Endometrium (tissue), 2 donors: ENCODE data around the gene MAPK1IP1L.
"Not testable (repeated sequence)": the region's sequence is repeated elsewhere in the genome, so short reads cannot be mapped to it uniquely, and the experiment has no call there.

Experiments
- FAIRE-seq: peaks from 2 replicates; lab custom pipeline; 2012; peaks lifted over from hg19 to GRCh38; lab: Jason Lieb, UNC
- donor health status: control.
- donor health status: control.

MAPK1IP1L gene

DNA sequence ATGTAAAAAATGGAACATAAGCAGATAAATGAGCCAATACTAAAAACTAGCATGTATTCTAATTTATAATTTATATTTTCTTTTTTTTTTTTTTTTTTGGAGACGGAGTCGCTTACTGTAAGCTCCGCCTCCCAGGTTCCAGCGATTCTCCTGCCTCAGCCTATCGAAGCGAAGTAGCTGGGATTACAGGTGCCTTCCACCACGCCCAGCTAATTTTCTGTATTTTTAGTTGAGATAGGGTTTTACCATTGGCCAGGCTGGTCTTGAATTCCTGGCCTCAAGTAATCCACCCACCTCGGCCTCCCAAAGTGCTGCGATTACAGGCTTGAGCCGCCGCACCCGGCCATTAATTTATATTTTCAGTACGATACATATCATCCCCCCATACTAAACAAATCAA, 2.7 kb downstream of the MAPK1IP1L start:
- no peak for FAIRE-seq

DNA sequence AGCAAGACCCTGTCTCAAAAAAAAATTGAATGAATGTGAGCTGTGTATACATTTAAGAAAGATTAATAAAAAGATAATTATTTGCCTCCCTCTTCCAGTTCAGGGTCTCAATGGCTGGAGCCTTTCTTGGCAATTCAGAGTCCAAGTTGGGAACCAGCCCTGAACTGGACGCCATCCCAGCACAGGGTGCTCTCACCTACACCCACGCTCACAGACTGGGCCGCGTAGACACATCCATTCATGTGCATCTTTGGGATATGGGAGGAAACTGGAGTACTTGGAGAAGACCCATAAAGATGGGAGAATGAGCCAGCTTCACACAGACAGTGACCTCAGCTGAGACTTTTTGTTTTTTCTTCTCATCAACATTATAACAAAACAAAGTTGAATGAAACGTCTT, 6.5 kb downstream of the MAPK1IP1L start:
- no peak for FAIRE-seq

DNA sequence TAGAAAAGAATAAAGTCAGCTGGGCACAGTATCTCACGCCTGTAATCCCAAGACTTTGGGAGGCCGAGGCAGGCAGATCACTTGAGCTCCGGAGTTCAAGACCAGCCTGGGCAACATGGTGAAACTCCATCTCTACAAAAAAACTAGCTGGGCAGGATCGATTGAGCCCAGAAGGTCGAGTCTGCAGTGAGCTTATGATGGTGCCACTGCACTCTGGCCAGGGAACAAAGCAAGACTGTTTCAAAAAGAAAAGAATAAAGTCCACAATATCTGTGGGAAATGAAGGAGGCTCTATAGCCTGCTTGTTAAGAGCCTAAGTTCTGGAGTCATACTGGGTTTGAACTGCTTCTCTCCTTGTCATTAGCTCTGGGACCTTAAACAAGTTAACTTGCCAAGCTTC, 7.9 kb downstream of the MAPK1IP1L start:
- no peak for FAIRE-seq

DNA sequence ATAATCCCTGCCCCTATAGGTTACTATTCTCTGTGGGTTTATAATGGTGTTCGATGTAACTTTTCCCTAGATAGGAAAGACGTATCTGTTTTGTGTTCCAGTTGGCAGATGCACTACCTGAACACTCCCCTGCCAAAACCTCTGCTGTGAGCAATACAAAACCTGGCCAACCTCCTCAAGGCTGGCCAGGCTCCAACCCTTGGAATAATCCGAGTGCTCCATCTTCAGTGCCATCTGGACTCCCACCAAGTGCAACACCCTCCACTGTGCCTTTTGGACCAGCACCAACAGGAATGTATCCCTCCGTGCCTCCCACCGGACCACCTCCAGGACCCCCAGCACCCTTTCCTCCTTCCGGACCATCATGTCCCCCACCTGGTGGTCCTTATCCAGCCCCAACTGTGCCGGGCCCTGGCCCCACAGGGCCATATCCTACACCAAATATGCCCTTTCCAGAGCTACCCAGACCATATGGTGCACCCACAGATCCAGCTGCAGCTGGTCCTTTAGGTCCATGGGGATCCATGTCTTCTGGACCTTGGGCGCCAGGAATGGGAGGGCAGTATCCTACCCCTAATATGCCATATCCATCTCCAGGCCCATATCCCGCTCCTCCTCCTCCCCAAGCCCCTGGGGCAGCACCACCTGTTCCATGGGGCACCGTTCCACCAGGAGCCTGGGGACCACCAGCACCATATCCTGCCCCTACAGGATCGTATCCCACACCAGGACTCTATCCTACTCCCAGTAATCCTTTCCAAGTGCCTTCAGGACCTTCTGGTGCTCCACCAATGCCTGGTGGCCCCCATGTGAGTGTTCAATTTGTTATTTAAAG, 11.3 kb downstream of the MAPK1IP1L start:
- no peak for FAIRE-seq

DNA sequence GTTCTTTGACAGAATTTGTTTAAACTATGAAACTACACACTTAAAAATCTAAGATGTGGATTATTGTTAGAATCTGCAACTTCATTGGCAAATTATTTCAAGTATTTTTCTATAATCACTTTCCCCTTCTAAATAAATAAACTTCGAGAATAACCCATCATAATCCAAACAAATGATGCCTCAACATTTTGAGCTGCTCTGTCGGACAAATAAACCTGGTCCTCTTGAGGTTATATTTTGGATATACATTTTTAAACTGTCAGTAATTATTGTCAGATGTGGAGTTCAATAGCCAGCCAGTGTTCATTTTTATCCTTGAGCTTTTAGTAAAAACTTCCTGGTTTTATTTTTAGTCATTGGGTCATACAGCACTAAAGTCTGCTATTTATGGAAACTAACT, 13.4 kb downstream of the MAPK1IP1L start:
- FAIRE-seq, result not testable (repeated sequence)

DNA sequence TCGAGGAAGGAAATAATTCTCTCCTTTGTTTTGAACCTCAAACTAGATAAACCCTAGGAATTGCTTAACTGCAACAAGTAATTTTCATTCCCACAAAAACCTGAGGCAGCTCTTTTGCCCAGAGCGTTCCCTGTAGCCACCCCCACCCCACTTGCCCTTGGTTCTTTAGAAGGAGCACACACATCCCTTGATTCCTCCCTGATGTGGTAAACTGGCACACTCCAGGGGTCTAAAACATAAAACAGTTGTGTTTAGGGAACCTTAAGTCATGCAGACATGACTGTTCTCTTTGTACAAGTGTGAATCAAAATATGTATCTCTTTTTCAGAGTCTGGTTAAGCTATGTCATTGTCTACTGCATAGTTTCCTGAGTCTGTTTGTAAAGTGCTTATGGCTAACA, 14.0 kb downstream of the MAPK1IP1L start:
- FAIRE-seq, result no peak

DNA sequence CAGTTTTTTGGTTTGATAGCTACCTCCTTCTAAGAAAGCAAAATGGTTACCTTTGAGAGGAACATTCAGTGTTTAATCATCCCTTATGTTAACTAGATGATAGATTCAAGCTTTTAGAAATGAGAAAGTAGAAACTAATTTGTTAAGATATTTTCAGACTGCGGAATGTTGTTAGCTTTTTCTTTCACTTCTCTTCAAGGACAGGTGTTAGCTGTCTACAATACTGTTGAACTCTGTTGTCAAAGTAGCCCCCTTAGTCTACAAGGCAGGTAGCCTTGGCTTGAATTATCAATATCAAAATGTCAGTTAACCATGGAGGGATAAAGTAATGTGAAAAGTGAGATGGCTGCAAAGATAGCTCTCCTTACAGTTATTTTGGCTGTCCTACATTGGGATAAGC, 14.8 kb downstream of the MAPK1IP1L start:
- FAIRE-seq, result no peak

DNA sequence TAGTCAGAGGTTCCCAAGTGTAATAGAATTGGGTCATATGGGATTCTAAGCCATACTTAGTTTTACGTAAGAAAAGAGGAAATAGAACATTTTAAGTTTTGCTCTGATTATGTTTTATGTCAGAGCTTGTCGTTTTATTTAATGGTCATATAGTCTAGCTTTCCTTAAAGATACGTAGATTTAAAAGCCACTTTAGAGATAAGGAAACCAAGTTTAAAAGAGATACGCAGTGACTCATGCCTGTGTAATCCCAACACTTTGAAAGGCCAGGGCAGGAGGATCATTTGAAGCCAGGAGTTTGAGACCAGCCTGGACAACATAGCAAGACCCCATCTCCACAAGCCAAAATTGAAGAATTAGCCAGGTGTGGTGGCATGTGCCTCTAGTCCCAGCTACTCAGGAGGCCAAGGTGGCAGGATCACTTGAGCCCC, 19.5 kb downstream of the MAPK1IP1L start:
- no peak for FAIRE-seq

DNA sequence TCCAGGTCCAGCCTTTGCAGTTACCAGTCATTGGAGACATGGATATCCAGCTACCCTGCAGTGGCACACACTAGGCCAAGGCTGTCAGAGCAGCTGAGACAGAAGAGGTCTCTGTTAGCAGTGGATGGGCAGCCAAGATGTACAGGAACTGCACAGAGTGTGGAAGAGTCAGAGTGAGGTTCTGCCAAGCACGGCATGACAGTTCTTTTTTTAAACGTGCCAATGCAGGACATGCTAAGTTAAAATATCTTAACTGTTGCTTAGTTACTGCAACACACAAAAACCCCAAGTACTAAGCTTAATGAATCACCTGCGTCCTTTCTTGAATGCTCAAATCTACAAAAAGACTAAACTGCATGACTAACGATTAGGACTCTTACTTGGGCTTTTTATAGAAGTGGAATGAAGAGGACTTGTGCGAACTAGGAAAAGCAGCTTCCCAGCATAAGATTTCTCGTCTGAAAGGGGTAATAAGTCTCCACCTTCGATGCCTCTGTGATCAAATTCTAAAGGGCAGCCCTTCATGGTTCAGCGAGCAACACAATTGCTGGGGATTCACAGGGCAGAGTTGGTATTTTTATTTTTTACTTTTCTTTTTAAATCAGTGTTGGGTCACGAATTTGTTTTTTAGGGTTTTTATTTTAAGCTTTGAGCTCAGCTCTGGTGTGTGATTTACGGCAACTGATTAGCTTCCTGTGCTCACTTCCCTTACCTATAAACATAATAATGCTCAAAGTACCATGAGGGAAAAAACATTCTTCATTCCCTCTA, 20.6 kb downstream of the MAPK1IP1L start:
- no peak for FAIRE-seq

DNA sequence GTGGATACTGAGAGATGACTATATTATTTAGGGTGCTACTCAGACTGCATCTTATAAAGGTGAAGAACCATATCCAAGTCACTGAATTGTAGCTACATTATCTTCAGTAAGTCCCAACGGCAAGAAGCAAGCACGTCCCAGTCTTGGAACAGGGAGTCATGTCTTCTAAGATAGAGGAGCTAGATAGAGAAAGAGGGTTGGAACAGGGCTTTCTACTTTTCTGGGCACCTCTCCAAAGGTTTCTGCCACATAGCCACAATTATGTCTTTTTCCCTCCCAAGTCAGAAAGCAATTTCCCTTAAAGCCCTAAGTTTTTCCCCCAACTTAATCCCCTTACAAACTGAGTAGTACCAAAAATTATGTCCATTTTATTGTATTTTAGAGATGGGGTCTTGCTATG, 22.4 kb downstream of the MAPK1IP1L start:
- no peak for FAIRE-seq

DNA sequence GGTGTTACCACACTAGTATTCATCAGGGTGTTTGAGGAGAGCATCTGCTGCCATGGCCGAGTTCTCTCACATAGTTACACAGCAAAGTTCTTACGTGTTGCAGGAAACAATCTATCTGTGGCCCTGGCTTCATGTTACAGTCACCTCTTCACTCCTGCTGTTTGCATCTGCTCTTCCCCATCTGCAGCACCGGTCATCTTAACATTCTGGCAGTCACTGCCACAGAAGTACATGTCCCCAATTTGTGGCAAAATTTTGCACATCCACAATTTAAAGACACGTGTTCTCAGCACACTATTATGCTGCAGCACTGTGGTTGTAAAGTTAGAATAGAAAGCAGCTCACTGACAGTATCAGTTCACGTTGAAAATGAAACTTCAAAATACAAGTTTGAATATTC, 23.2 kb downstream of the MAPK1IP1L start:
- FAIRE-seq, result no peak

DNA sequence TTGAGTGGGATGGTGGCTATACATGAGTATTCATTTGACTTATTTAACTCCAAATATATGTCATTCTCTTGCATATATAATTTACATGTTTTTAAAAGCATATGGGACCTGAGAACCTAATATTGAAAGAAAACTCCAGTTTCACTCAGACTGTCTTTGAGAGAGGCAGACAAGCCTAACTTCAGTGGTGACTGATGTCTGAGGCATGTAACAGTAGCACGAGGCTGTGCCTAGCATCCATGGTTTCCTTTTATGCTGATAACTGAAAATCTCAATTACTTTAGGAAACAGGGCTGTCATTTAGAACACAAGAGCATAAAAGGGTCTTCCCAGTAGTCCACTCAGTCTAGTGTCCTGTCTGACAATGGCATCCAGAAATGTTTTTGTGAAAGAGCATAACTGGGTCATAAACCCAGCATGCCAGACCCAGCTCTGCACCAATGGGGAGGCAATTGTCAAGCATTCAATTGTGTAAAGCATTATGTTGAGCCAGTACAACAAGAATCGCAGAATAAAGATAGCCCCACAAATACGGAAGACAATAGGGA, 24.3 kb downstream of the MAPK1IP1L start:
- FAIRE-seq, result no peak

DNA sequence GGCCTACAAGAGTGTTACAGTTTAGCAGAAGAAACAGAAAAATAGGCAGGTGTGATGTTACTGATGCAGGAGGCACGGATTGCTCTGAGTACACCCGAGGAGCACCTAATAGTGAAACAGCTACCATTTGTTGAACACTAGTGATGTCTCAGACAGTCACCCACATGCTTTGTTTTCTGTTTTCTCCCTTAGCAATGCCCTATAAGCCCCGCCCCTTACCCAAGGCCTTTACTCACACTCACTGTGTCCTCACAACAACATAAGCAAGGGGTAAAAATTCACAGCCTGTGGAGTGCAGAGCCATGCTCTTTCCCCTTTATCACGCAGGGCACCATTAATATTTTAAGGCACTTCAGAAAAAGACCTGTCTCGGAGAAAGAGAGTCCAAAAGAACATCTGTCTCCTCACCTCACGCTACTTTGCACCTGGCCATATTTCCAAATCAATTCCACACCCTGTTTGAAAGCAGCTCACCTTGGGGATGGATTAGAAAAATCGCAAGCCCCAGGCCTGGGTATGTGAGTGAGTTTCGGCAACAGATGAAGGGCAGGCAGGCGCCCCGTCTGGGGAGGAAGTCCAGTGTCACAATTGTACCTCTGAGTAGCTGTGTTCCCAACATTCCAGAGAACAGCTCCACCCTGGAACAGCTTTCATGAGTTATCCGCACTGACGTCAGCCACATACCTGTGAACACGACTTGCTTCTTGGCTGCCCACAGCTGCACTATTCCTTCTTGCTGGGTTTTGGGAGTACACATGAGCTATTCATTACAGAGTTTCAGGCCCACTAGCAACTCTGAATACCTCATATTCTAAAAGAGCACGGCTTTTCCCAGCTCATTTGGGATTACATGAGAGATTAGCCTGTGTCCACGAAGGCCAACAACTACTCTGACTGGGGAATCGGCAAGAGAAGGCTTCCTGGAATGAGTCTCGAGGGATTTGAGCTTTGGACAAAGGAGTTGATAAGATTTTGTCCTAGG, 26.0 kb downstream of the MAPK1IP1L start:
- no peak for FAIRE-seq

DNA sequence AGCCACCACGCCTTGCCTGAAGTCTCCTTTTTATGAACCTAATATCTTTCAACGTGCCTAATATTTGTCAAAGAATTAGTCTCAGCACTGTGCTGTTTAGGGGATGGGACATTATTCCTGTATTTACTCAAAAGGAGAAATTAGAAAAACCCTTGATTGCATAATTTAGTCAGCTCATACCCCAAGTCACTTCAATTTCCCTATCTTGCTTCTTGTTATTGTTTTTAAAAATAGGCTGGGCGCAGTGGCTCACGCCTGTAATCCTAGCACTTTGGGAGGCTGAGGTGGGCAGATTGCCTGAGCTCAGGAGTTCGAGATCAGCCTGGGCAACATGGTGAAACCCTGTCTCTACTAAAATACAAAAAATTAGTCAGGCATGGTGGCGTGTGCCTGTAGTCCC, 28.5 kb downstream of the MAPK1IP1L start:
- not testable (repeated sequence) for FAIRE-seq

DNA sequence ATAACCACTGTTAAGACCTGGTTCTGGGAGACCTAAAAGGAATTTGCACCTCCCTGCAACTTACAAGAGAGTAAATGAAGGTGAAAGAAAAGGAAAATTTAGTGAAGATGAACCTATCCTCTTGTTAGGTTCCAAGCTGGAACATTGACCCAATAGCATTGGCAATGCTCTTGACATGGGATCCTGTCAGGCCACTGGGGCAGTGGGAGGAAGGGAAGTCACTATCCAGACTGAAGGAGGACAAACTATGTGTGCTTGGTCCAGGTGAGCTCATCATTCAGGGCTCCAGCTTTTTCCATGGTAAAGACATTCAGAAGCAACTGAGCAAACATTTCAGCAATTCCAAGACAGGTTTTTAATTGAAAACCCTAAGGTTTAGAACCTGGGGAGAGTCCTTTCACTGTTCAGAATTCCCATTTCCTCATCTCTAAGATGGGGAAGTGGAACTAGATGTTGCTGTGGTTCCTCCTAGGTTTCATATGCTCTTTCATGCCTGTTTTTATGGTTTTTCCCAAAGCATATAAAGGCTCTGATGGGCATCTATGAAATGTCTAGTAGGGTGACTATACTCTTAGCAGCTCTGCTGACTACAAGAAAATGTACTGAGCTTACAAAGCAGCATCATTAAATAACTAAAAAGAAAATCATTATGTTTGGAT, 33.1 kb downstream of the MAPK1IP1L start:
- no peak for FAIRE-seq

DNA sequence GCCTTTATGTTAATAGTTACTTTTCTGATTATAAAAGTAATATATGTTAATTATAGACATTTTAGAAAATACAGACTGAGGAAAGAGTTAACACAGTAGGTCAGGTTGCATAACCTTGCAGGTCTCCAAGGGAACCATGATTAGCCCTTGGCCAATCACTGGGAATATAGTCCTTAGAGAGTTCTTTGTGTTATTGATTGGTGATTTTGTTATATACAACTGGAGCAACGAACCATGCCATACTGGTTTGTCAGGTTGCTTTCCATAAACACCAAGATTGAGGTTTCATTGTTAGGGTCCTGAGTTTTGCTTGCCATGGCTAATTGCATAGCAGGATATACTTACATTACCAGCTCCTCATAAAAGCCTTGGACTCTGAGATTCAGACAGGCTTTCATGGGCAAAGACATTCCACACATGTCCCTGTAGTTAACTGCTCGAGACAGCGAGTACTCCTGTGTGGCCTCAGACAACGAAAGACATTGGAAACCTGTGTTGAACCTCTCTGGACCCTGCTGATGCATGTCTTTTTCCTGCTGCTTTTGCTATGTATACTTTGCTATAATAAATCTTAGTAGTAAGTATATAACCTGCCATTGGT, 33.7 kb downstream of the MAPK1IP1L start:
- FAIRE-seq, result no peak

DNA sequence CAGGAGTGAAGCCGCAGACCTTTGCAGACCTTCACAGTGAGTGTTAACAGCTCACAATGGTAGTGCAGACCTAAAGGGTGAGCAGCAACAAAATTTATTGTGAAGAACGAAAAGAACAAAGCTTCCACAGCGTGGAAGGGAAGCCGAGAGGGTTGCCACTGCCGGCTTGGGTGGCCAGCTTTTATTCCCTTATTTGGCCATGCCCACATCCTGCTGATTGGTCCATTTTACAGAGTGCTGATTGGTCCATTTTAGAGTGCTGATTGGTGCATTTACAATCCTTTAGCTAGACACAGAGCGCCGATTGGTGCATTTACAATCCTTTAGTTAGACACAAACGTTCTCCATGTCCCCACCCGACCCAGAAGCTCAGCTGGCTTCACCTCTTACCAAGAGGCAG, 35.5 kb downstream of the MAPK1IP1L start:
- no peak for FAIRE-seq

DNA sequence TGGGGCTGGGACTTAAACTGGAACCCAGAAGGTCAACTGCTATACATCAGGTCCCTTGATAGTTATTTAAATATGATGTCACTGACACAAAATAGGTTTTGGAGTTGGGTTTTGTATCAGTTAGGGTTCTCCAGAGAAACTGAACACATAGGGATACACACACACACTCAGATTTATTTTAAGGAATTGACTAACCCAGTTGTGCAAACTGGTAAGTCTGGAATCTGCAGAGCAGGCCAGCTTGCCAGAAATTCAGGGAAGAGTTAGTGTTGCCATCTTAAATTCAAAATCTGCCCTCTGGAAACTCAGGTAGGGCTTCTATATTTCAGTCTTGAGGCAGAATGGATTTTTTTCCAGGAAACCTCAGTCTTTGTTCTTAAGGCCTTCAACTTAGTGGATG, 36.9 kb downstream of the MAPK1IP1L start:
- no peak for FAIRE-seq

DNA sequence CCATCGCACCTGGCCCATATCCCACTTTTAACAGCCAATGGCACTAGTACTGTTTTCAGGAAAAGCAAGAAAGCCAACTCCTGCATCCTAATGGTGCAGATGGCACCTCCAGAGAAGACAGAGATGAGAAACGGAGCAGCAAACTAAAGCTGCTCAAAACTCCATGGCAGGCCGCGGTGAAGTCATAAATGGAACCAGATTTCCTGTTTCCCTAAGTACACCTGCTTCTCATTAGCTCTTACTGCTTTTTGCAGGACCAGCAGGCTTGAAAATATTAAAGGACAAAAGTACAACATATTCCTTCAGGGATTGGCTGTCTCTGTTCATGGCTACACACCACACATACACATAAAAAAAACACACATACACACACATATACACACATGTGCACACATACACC, 40.9 kb downstream of the MAPK1IP1L start:
- no peak for FAIRE-seq

DNA sequence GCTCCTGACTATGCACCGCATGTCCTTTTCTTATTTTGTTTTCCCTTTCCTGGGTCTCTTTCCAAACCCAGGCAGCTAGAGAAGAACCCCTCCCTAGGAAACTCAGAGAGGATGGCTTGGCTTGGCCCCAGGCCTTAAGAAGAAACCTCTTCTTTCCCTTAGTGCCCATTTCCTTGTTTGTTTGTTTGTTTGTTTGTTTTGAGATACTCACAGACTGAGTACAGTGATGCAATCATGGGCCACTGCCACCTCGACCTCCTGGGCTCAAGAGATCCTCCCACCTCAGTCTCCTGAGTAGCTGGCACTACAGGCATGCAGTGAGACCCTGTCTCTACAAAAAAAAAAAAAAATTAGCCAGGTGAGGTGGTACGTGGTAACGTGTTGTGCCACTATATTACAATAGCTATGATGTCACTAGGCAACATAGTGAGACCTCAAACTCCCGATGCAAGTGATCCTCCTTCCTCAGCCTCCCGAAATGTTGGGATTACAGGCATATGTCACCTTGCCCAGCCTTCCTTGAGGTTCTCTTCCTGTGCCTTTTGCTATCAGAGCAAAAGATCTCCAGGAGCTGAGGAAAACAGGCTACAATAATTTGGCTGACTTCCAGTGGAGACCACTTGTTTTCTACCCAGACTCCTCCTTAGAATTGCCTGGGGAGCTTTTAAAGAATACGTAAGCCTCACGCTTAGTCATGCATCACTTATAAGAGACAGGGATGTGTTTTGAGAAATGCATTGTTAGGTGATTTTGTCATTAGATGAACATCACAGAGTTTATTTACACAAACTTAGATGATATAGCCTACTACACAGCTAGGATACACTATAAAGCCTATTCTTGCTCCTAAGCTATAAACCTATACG, 43.1 kb downstream of the MAPK1IP1L start:
- FAIRE-seq, result no peak
